Suprapubic skin (tissue), 4 donors: ENCODE measurements around the gene CCDC33. TPM values are rescaled to one million over a fixed set of nuclear protein-coding genes. Genes with fewer than 3 reads are reported as not detected.

Experiments used
- DNase-seq, 2 donors: peaks; one replicate each; pipeline ENCODE4 v3.0.0-alpha.2; 2019; ENCODE audit warnings: low spot score in 2 of 2
- H3K27ac ChIP-seq: fragments of 200-600 bp; sonication (generic); one replicate; pipeline ENCODE4 v1.5.1; 2019
- H3K27me3 ChIP-seq: fragments of 200-600 bp; sonication (generic); one replicate; pipeline ENCODE4 v1.5.1; 2019
- H3K36me3 ChIP-seq: fragments of 200-600 bp; sonication (generic); one replicate; pipeline ENCODE4 v1.5.1; 2019
- H3K4me1 ChIP-seq: fragments of 200-600 bp; sonication (generic); one replicate; pipeline ENCODE4 v1.5.1; 2019
- H3K4me3 ChIP-seq: fragments of 200-600 bp; sonication (generic); one replicate; pipeline ENCODE4 v1.5.1; 2019; ENCODE audit warnings: mild to moderate bottlenecking
- H3K9me3 ChIP-seq: fragments of 200-600 bp; sonication (generic); one replicate; pipeline ENCODE4 v1.5.1; 2019
- CTCF ChIP-seq, 2 donors: fragments of 200-600 bp in 1 of 2; fragments of 450-650 bp in 1 of 2; sonication (generic) in 1 of 2; IDR thresholded peaks; one replicate each; pipeline ENCODE4 v1.5.1; 2016 to 2019; ENCODE audit warnings: antibody characterized with exemption in 2 of 2, mild to moderate bottlenecking in 1 of 2, moderate library complexity in 1 of 2
- EP300 ChIP-seq: sonication (generic); formaldehyde crosslinking; IDR thresholded peaks from one replicate; pipeline ENCODE4 v1.6.1; 2017; ENCODE audit warnings: antibody characterized with exemption
- POLR2A ChIP-seq, 2 donors: fragments of 450-650 bp; IDR thresholded peaks; one replicate each; pipeline ENCODE4 v1.6.1; 2017; ENCODE audit warnings: antibody characterized with exemption in 2 of 2, mild to moderate bottlenecking in 2 of 2, moderate library complexity in 2 of 2
- POLR2AphosphoS5 ChIP-seq, 3 donors: sonication (generic); formaldehyde crosslinking; IDR thresholded peaks; one replicate each; pipeline ENCODE4 v1.6.1; 2017; ENCODE audit warnings: antibody characterized with exemption in 3 of 3
- WGBS: methylation state at CpG from one replicate; pipeline ENCODE4 v1.1.5; 2018; 5-methylcytosine and 5-hydroxymethylcytosine counted together
- total RNA-seq, 4 donors: library from RNA; depleted of rRNA; stranded (reverse); fragments of >200 nt; gene quantifications; one replicate each; pipeline ENCODE4 v1.1.0, GENCODE V29; 2016

The CCDC33 gene
- total RNA-seq, 4 donors from 2014 or later, result 0.60 TPM; not detected in 3

- Histone ChIP-seq H3K27me3 (peaks cover 40% of the 10 kb centered on the region), H3K27ac (no peak overlapping the region), H3K9me3 (no peaks in the 10 kb centered on the region), H3K4me3 (no peak overlapping the region), H3K36me3 (no peaks in the 10 kb centered on the region), H3K4me1 (no peaks in the 10 kb centered on the region)
- WGBS, result 31% methylated on average over 1 of the region's 1 CpG
- DNase-seq, result no peak
- TF ChIP-seq EP300, result no peak
- no peak for TF ChIP-seq CTCF (IDR thresholded peaks at IDR 0.05)
- TF ChIP-seq POLR2AphosphoS5 (IDR thresholded peaks at IDR 0.05), result no peak
- no peak for TF ChIP-seq POLR2A (IDR thresholded peaks at IDR 0.05)
Observed at GRCh38 chr15:74297887-74298286, 61.8 kb downstream of the CCDC33 start.

- no peak overlapping the region for H3K4me3 ChIP-seq
- H3K36me3 ChIP-seq, result no peaks in the 10 kb centered on the region
- no peak for DNase-seq
- TF ChIP-seq CTCF (IDR thresholded peaks at IDR 0.05) (no peak), POLR2AphosphoS5 (IDR thresholded peaks at IDR 0.05) (no peak), POLR2A (IDR thresholded peaks at IDR 0.05) (no peak), EP300 (no peak)
- 51% methylated on average over 20 of the region's 26 CpGs for WGBS
- no peak overlapping the region for H3K27ac ChIP-seq
- no peaks in the 10 kb centered on the region for H3K9me3 ChIP-seq
- H3K4me1 ChIP-seq, result no peaks in the 10 kb centered on the region
- peaks cover 55% of the 10 kb centered on the region for H3K27me3 ChIP-seq
Observed at GRCh38 chr15:74300057-74300795, 64.1 kb downstream of the CCDC33 start.

- TF ChIP-seq POLR2AphosphoS5 (IDR thresholded peaks at IDR 0.05), result no peak
- TF ChIP-seq POLR2A (IDR thresholded peaks at IDR 0.05), result no peak
- TF ChIP-seq EP300, result no peak
- TF ChIP-seq CTCF (IDR thresholded peaks at IDR 0.05), result no peak
- 54% methylated on average over 7 of the region's 7 CpGs for WGBS
- H3K9me3 ChIP-seq, result no peaks in the 10 kb centered on the region
- no peak overlapping the region for H3K4me3 ChIP-seq
- peaks cover 70% of the 10 kb centered on the region for H3K27me3 ChIP-seq
- no peaks in the 10 kb centered on the region for H3K36me3 ChIP-seq
- no peak overlapping the region for H3K27ac ChIP-seq
- no peak for DNase-seq
- H3K4me1 ChIP-seq, result no peaks in the 10 kb centered on the region
Observed at GRCh38 chr15:74301583-74302361, 65.6 kb downstream of the CCDC33 start.

GRCh38 chr15:74302821-74303359 is 66.8 kb downstream of the CCDC33 start:
- H3K27me3 ChIP-seq, result peaks cover 79% of the 10 kb centered on the region
- no peak overlapping the region for H3K27ac ChIP-seq
- WGBS, result 20% methylated on average over 4 of the region's 7 CpGs
- no peaks in the 10 kb centered on the region for H3K36me3 ChIP-seq
- H3K4me1 ChIP-seq, result no peaks in the 10 kb centered on the region
- no peak for DNase-seq
- TF ChIP-seq CTCF (IDR thresholded peaks at IDR 0.05), result peak; percentile 21 to 42
- TF ChIP-seq POLR2A (IDR thresholded peaks at IDR 0.05), result no peak
- H3K9me3 ChIP-seq, result no peaks in the 10 kb centered on the region
- H3K4me3 ChIP-seq, result no peak overlapping the region

DNA sequence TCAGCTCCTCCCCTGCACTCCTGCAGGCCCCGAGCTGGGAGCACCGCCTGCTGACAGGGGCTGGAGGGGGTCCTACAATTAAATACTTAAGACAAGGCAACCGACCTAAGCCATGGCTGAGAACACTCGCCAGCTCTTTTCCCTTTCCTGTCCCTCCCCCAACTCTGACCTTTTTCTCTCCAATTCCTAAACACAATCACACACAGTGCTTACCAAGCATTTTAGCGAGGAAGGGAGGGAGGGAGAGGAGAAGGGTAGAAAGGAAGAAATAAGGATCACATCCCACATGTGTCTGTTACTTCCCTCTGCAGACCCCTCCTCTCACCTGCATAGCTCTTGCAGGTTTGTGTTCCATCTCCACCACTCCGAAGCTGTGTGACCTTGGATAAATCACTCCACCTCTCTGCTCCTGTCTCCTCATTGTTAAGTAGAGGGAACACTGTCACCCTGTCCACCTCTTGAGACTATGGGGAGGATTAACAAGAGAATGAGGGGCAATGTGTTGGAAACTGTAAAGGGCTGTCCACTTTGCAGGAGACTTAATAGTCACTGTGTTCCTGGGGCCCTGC is 67.7 kb downstream of the CCDC33 start:
- Histone ChIP-seq H3K4me3 (no peak overlapping the region), H3K36me3 (no peaks in the 10 kb centered on the region), H3K4me1 (no peaks in the 10 kb centered on the region), H3K27me3 (peaks cover 85% of the 10 kb centered on the region), H3K9me3 (no peaks in the 10 kb centered on the region), H3K27ac (no peak overlapping the region)
- TF ChIP-seq POLR2AphosphoS5 (IDR thresholded peaks at IDR 0.05), result no peak
- 38% methylated on average over 6 of the region's 6 CpGs for WGBS
- no peak for DNase-seq
